NCI-H2171 treated with DMSO at 0.1 percent for 48 hours (cell line): ENCODE measurements around the gene WASHC3.

Experiments used
- DNase-seq: peaks from one replicate; lab custom pipeline; 2025; lab: John Stamatoyannopoulos, UW

The WASHC3 gene

GRCh38 chr12:101967506-101967905 is 94.3 kb downstream of the WASHC3 start:
- no peak for DNase-seq

DNA sequence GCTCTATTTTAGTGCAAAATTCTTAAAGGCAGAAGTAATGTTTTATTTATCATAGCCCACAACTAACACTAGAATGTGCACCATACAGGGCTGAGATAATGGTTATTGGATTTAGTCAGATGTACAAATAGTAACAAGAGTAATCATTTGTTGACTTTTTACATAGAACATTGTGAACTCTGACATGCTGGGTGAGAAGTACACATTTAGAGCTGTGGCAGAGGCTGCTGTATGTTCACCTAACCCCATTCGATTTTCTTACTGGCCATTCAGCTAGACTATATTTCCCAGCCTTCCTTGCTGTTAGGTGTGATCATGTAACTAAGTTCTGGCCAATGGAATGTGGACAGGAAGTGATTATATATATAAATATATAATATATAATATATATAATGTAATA is 95.3 kb downstream of the WASHC3 start:
- no peak for DNase-seq

- DNase-seq, result no peak
Measured at GRCh38 chr12:101963697-101964096, 98.1 kb downstream of the WASHC3 start.
